HG02970 (cell line): ENCODE measurements around the gene RAB4A.

Source experiments
- ATAC-seq: cut with Tn5 transposase; IDR thresholded peaks from one replicate; pipeline ENCODE4 v1.9.1; 2021; ENCODE audit warnings: mild to moderate bottlenecking, moderate library complexity, moderate number of reproducible peaks; ENCODE audit not compliant: unreplicated experiment, low FRiP score

The RAB4A gene

DNA sequence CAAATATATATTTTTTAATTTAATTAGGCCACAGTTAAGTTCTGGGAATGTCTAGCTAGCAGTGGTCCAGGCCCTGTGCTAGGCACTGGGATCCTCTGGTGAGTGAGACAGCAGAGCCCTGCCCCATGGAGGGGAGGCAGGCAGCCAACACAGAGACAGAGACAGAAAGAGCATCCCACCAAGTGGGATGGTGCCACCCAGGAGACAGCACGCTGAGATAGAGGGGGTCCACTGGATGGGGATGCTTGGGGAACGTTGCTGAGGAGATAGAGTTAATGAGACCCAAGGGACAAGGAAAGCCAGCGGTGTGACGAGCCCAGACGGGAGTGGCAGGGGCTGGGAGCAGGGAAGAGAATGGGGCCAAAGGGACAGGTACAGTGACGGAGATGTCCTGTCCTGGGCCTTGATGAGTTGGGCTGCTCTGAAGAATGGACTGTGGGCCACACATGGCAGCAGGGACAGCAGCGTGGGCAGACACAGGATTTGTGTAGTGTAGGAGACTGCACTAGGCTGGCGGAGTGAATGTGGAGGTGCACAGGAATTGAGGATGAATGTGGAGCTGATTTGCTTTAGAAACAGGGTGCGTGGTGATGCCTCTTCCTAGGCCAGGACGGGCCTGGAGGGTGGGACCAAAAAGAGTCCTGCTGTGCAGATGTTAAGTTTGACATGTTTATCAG, 22.8 kb downstream of the RAB4A start:
- no peak for ATAC-seq

DNA sequence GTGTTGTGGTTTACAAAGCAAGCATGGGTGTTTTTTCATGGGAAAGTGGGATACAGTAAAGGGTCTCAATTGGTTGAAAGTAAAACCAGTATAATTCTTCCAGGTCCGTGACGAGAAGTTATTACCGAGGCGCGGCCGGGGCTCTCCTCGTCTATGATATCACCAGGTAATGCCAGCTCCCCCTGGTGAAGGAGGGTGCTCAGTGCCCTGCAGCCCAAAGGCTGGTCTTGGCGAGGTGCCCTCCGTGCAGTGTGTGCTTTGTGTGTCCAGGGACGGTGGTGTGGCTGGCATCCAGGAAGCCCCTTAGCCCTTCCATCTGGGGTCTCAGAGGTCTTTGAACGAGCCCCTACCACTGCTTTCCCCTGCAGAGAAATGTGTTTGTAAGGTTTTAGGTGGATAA, 24.8 kb downstream of the RAB4A start:
- ATAC-seq, result no peak

DNA sequence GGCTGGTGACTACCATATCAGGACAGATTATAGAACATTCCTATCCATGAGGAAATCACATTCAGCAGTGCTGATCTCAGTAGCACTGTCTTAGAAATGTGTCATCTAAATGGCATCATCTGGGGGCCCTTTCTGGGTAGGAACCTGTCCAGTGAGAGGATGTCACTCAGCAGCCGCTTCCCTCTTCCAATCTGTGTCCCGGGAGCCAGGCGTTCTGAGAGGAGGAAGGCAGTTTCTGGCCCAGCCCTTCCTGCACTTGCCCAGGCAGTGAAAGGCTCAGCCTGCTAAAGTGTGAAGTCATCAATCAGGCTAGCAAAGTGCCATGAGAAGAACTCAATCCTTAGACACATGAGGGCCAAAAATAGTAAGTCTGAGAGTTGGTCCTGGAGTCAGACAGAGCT, 25.6 kb downstream of the RAB4A start:
- ATAC-seq, result no peak

DNA sequence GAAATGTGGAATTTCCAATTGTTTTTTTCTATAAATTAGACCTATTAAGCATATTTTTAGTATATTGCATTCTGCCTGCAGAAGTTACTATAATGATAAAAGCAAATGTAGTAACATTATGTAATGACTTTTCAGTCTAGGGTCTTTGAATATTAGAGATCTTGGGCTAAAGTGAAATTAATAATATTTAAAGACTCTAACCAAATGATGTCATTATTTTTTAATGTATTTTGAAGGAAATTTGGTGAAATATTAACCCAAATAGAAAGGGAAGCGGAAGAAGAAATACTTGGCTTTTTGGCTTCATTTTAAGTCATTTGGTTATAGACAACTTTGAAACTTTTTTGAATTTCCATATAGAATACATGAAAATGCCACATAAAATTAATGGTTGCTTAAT, 26.8 kb downstream of the RAB4A start:
- no peak for ATAC-seq

DNA sequence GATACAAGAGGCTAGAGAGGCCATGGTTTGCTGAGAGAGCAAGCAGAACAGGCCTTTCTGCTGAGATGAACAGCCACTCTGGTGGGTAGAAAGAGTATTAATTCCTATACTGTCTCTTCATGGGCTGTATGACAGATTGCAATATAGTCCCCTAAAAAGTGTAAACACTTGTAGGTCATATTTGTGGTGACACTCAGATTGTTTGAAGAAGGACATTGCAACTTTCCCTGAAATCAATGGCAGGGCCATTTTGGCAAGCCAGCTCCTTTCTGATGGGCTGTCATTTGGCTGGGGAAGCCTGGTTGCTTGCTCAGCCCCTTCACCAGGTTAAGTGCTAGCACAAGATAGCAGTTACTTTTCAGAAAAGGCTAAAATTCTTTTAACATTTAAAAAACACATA, 27.5 kb downstream of the RAB4A start:
- no peak for ATAC-seq

DNA sequence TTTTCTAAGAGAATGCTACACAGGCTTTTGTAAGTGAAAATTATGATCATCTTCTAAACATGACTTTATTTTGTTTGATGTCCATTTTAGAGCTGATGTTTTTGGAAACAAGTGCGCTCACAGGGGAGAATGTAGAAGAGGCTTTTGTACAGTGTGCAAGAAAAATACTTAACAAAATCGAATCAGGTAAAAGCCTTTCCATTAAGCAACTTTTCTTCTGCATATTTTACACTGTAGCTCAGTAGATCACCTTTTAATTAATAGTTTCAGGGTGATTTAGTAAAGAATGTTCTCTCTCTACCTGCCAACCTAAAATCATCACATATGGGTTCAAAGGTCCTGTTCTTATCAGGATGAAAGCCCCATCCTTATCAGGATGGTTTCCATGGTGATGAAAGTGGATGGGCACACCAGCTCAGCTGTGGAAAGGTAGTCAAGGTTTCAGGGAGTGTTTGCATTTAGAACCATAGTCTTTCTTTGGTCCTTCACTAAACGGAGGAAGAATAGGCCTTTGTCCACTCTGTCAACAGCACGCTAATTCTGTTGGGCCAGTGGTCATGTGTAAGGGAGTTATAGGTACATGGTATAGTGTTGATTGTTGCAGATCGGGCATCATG, 28.1 kb downstream of the RAB4A start:
- ATAC-seq, result no peak

DNA sequence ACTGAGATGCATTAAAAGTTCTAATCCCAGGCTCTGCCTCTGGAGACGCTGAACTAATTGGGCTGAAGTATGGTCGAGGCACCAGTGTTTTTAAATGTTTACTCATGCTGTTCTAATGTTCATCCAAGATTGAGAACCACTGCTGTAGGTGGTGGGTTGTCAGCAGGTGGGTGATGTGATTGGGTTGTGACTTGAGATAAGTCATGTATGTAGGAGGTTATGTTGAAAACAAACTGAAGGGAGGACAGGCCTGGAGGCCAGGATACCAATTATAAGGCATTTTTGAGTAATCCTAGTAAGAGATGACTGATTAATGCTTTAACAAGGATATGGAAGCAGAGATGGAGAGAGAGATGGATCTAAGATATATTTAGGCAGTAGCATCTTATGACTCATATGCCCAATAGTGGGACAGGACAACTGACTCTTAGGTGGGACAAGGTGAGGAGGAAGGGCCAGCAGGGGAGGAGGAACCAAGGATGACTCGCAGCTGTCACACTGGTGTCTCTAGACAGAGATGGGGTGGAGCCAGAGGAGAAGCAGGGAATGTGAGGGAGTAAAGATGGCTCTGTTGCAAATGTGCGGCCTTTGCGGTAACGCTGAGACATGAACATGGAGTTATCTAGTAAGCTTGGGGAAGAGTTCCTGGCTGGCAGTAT, 29.3 kb downstream of the RAB4A start:
- ATAC-seq, result no peak

DNA sequence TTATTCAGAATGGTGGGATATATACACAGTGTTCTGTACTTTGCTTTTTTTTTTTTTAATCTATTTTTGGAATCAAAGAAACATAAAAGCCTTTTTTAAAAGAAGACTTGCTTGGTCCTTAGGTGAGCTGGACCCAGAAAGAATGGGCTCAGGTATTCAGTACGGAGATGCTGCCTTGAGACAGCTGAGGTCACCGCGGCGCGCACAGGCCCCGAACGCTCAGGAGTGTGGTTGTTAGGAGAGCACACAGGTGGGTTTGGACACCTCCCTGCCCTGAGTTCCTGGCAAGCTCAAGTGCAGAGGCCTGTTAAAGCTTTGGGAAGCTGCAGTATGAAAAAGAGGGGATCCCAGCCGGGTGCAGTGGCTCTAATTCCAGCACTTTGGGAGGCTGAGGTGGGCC, 31.8 kb downstream of the RAB4A start:
- ATAC-seq, result no peak

DNA sequence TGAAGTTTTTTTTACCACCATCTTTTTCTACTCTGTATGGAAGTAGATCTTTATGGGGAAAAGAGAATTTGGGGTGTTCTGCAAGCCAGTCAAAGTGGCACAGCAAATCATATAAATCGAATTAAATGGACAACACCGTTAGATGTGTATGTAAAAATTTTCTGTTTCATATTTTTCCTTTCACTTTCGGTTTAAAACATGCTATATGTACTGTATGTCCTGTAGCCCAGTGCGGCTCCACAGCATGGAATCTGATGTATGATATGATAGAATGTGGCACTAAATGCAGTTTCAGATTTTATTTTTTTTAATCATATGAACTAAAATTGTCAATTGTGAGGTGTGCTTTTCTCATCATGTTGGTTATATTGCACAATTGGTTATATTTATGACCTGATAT, 32.9 kb downstream of the RAB4A start:
- no peak for ATAC-seq

DNA sequence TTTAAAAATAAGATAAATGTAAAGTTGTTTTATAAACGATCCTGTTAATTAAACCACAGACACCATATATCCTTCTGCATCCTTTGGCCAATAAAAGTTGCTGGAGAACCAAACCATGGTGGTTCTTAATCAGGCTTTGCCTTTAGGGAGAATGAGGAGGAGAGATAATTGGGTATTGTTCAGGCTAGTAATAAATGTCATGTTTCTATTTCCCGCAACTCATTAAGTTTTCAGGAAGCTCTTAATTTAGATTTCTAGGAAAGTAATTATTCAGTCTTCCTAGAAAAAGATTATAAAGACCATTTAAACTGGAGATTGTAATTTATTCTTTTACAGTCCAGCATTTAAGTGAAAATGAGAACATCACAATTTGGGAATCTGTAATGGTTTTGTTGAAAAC, 34.5 kb downstream of the RAB4A start:
- no peak for ATAC-seq

DNA sequence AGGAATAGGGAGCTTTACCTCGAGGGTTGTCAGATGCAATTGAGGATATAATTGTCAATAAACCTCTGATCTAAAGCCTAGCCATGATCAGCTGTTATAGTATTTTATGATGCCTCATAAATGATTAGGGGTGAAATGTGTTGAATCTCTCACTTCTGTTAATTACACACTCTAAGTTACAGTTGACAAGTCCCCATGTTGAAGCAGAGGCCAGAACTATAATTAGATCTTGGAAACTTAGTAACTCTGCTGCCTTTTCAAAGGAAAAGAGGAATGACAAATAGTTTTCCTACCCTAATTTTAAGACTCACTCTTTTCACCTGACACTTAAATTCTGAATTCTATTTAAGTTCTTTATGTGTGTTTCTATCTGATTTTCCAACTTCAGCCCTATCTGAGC, 38.2 kb downstream of the RAB4A start:
- ATAC-seq, result no peak

DNA sequence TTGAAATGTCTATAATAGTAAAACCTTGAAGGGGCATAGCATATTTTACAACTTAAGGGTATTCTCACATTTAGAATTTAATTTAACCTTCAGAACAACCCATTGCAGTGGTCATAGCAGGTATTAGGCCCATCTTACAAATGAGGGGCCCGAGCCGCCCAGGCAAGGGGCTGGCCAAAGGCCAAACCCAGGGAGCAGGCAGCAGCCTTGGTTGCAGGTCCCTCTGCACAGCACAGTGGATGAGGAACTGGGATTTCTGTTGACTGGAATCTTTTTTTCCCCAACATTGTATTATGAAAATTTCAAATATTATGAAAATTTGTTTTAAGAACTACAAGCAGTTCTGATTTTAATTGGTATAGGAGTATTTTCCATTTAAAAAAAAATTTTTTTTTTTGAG, 38.8 kb downstream of the RAB4A start:
- ATAC-seq, result no peak

DNA sequence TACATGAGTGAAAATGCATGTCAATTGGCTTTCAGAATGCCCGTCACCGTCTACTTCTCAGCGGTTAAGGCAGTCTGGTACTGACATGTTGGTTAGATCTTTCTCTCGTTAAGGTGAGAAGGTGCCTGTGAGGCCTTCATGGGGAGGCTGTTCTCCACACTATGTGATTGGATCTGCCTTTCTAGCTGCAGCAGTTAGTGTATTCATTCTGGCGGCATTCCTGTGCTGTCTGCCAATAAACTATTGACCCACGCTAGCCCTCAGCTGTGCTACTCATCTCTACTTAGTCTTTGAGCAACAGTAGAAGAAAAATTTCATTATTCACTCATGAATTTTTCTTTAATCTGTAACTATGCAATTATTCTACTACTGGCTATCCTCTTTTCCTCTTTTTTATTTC, 39.9 kb downstream of the RAB4A start:
- no peak for ATAC-seq

DNA sequence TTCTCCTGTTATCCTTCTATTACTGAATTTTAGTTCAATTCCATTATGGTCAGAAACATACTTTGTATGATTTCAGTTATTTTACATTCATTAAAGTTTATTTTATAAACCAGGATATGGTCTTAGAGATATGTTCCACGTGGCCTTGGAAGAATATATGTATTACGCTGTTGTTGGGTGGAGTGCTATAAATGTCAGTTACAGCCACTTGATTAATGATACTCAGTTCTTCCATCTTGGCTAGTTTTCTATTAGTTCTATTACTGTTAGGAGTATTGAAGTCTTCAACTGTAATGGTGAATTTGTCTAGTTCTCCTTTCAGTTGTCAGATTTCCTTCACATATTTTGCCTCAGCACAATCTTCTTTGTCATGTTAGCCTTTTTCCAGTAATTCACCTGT, 45.3 kb downstream of the RAB4A start:
- ATAC-seq, result no peak

DNA sequence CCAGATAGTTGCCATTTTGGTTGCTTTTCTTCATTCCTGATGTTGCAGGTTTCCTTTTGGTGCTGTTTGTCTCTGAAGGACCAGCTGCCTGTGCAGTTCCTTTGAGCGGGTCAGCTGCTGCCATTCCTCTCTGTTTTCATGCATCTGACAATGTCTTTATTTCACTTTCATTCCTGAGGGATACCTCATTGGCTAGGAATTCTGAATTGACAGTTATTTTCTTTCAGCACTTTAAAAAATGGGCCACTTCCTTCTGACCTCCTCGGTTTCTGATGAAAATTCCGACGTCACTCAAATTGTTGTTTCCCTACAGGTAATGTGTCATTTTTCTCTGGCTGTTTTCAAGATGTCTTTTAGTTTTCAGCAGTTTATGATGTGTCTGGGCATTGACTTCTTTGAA, 47.1 kb downstream of the RAB4A start:
- ATAC-seq, result no peak

DNA sequence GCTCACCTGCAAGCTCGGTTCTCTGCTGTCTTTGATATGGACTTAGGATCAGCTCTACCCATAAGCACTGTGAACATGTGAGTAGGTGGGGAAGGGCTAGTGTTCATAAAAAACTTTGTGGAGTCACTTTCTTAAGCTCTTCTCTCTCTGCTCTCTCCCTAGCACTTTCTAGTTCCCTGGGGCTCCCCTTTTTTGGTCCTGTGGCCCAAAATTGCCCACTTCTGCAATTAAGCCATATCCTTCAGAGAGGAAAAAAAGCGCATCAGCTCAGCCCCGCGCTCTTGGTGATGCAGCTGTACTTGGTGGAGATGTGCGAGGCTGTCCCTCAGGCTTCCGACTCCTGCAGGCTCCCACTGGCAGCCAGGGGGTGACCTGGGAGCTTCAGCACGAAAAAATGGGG, 48.6 kb downstream of the RAB4A start:
- ATAC-seq, result no peak

DNA sequence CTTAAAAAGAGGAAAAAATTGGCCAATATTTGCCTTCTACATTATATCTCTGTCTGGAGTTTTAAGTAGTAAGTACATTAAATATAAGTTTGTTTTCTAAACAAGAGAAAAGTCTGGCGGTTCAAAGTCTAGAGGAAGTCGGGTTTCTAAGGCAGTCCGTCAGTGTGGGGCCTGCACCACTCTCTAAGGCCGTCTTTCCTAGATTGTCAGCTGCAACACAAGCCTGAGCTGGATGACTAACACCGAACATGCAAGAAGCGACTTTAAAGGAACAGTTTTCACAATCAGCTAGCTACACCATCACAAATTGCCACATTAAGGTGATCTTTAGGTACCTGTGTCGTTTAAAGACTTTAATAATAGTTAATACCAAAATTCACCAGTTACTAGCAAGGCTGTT, 52.3 kb downstream of the RAB4A start:
- no peak for ATAC-seq

DNA sequence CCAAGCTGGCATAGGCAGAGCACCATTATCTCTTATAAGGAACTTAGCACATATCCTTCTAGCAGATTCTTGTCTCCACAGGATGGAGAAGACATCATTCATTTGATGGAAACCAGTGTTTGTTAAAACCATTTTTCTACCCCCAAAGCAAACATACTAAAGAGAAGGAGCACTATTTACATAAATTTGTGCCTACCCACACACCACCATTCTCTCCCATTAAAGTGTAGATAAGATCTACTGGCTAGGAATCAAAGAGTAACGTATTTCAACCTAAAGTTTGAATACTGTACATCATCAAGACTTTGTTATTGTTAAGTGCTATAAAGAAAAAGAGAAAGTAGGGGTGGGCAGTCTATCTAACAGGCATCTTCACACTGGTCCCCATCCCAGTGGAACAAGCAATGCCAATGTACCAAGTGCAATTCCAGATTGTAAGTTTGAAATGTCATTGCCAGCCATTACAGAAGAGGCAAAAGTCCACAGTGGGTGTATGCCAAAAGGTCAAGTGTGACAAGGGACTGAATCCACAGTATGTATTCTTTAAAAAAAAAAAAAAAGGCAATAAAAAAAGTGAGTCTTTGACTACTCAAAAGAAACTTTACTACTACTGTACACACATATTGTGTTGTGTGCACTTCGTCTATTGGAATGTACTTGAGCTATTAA, 53.1 kb downstream of the RAB4A start:
- ATAC-seq, result no peak

DNA sequence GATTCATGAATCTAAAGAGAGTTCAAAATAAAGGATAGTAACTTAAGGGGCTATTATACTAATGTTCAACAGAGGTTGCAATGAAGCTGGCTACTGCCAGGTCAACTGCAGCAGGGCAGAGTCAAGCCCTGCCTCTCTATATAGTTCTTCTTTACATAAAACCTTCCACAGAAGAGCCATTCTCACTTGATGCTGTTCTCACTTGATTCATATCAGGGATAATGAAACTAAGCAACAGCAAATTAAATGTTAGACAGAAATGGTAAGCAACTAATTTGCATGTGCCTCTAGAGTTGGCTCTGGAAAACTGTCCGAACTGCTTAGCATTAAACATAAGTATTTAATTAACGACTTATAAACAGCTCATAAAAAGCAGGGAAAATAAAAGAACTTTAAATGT, 54.5 kb downstream of the RAB4A start:
- ATAC-seq, result no peak

DNA sequence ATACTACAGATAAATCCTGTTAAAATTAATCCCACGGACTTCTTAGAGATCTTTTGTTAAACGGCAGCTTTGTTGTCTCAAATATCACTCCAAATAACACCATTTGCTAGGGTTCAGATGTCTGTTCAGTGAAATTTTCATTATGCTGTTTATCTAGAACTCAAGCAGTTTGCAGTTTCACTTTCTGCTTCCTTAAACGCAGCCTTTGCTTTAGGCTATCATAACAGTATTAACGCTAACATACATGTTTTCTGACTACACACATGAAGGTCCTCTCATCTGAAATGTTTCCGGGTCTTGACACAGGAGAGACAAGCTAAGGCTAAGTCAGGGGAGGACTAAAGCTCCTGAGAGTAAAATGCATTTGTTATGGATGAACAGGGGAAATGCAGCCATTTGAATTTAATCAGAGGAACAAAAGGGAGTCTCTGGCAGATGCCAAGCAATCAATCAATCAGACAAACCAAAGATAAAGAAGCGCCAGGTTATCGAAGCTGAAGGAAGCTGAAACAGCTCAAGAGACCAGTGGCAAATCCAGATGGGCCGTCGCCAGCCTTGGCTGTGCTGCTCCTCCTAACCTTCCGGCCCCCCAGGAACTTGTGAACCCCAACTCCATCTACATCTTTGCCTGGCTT, 55.1 kb downstream of the RAB4A start:
- no peak for ATAC-seq

DNA sequence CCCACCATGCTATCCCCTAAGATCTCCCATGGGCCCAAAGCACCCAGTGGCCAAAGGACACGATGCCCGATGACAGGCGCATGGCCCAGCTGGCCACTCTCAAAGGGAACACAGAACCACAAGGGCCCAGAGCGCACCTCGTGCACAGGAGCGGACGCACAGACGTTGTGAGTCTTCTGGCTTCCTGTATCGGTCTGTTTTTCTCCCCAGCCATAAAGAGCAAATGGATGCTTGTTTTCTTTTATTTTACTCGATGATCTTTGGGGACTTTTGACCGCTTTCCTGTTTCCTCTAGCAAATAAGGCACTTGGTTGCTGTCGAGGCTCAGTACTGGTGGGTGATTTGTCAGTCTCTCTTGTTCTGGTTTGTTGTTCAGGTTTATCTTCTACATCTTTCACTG, 55.7 kb downstream of the RAB4A start:
- no peak for ATAC-seq
